K562 (cell line): ENCODE results near the gene GLT6D1. TPM values are rescaled to one million over a fixed set of nuclear protein-coding genes. Genes with fewer than 3 reads are reported as not detected.

Experiments used
- ATAC-seq: fragments of 200-7000 bp; cut with Tn5 transposase; 3 replicates; pipeline ENCODE4 v1.9.1; 2020; ENCODE audit warnings: moderate library complexity
- BruUV-seq: library from RNA; stranded (reverse); fragments of 400-500 nt; replicated peaks from 2 replicates; lab custom pipeline; 2021; lab: Mats Ljungman, UMichigan
- CTCF ChIA-PET: fragments of 300-600 bp; formaldehyde crosslinking; extraction: SDS; loops from one replicate; lab custom pipeline; 2021; ENCODE audit warnings: low intra/inter-chr PET ratio; lab: Yijun Ruan, JAX
- POLR2A ChIA-PET: fragments of 300-600, 350-650 bp; sonication (Branson Sonifier 250); formaldehyde crosslinking; extraction: SDS; loops from one replicate; lab custom pipeline; 2021; ENCODE audit warnings: antibody characterized with exemption, inconsistent platforms; lab: Yijun Ruan, JAX
- DNase-seq, 4 experiments: peaks; one replicate each; pipeline versions ENCODE4 v3.0.0 to v3.0.0-alpha.2; 2011 to 2018; ENCODE audit warnings: low spot score in 3 of 4, mixed read lengths in 3 of 4; ENCODE audit errors: extremely low read depth in 1 of 4
- FAIRE-seq: peaks from 2 replicates; lab custom pipeline; 2011; peaks lifted over from hg19 to GRCh38; lab: Jason Lieb, UNC
- H2AFZ ChIP-seq: 2 replicates; pipeline ENCODE4 v1.6.0; 2011; ENCODE audit warnings: low read depth, low read length, control low read depth, inconsistent platforms
- H3K27ac ChIP-seq: fragments of 200-600 bp; 3 replicates; pipeline ENCODE4 v1.8.0; 2011; ENCODE audit warnings: low read depth, mild to moderate bottlenecking, control low read depth, inconsistent platforms, low read length, moderate library complexity, mixed read lengths; ENCODE audit errors: extremely low read depth
- H3K27me3 ChIP-seq, 2 experiments: fragments of 300-600 bp in 1 of 2; 2 replicates in 1 of 2; 3 replicates in 1 of 2; pipeline versions ENCODE4 v1.6.0 to v1.8.0; 2011; ENCODE audit warnings: inconsistent platforms in 2 of 2, low read length in 2 of 2, mild to moderate bottlenecking in 1 of 2, mixed read lengths in 1 of 2, moderate library complexity in 1 of 2; ENCODE audit not compliant: control insufficient read depth in 2 of 2, insufficient read depth in 2 of 2
- H3K36me3 ChIP-seq: fragments of 300-600 bp; 3 replicates; pipeline ENCODE4 v1.8.0; 2011; ENCODE audit warnings: mild to moderate bottlenecking, low read length, inconsistent platforms; ENCODE audit not compliant: control insufficient read depth, insufficient read depth
- H3K4me1 ChIP-seq, 2 experiments: fragments of 200-600 bp in 1 of 2; replicated peaks in 1 of 2; 2 replicates in 1 of 2; 3 replicates in 1 of 2; pipeline versions ENCODE4 v1.5.1 to v1.8.0; 2011; ENCODE audit warnings: inconsistent platforms in 2 of 2, low read length in 2 of 2, mild to moderate bottlenecking in 1 of 2, mixed read lengths in 1 of 2, moderate library complexity in 1 of 2; ENCODE audit not compliant: control insufficient read depth in 2 of 2, insufficient read depth in 2 of 2
- H3K4me2 ChIP-seq: 2 replicates; pipeline ENCODE4 v1.6.1; 2011; ENCODE audit warnings: low read length, control low read depth, inconsistent platforms, mixed read lengths; ENCODE audit not compliant: insufficient read depth
- H3K4me3 ChIP-seq: fragments of 200-600 bp; sonication (generic), shearing (Covaris generic); 2 replicates; pipeline ENCODE4 v1.5.1; 2016; ENCODE audit warnings: control low read depth, inconsistent platforms
- H3K79me2 ChIP-seq: fragments of 200-600 bp; 3 replicates; pipeline ENCODE4 v1.8.0; 2011; ENCODE audit warnings: low read length, inconsistent platforms; ENCODE audit not compliant: control insufficient read depth, insufficient read depth
- H3K9ac ChIP-seq, 2 experiments: 2 replicates each; pipeline versions ENCODE4 v1.6.0 to v1.6.1; 2011; ENCODE audit warnings: low read depth in 2 of 2, low read length in 2 of 2, control low read depth in 1 of 2, inconsistent platforms in 1 of 2, mild to moderate bottlenecking in 1 of 2, mixed read lengths in 1 of 2; ENCODE audit not compliant: insufficient read depth in 1 of 2
- H3K9me1 ChIP-seq: one replicate; pipeline ENCODE4 v1.6.0; 2011; ENCODE audit warnings: inconsistent platforms, mild to moderate bottlenecking, low read length, moderate library complexity; ENCODE audit not compliant: control insufficient read depth, insufficient read depth
- H3K9me3 ChIP-seq: replicated peaks from 2 replicates; pipeline ENCODE4 v1.5.1; 2011; ENCODE audit warnings: low read depth, low read length, inconsistent platforms; ENCODE audit not compliant: control insufficient read depth, insufficient read depth
- H4K20me1 ChIP-seq: replicated peaks from 2 replicates; pipeline ENCODE4 v1.6.1; 2011; ENCODE audit warnings: low read length, inconsistent platforms, mixed read lengths; ENCODE audit not compliant: control insufficient read depth, insufficient read depth
- CEBPG ChIP-seq, 3 experiments: fragments of 200-800 bp in 1 of 3; sonication (Bioruptor generic) in 1 of 3; sonication (generic) in 1 of 3; formaldehyde crosslinking in 1 of 3; IDR thresholded peaks in 2 of 3; conservative IDR thresholded peaks in 1 of 3; 2 replicates each; pipeline versions ENCODE4 v1.6.1 to v1.8.0; 2016 to 2022; ENCODE audit warnings: missing compliant biosample characterization in 2 of 3, missing genetic modification characterization in 2 of 3, mild to moderate bottlenecking in 1 of 3, missing genetic modification reagents in 1 of 3
- EHMT2 ChIP-seq: fragments of 450-650 bp; IDR thresholded peaks from 2 replicates; pipeline ENCODE4 v1.6.1; 2018; ENCODE audit warnings: antibody characterized with exemption
- HDAC2 ChIP-seq: fragments of 450-650 bp; IDR thresholded peaks from 2 replicates; pipeline ENCODE4 v1.6.1; 2016; ENCODE audit warnings: mild to moderate bottlenecking
- MEF2A ChIP-seq: IDR thresholded peaks from 2 replicates; pipeline ENCODE4 v1.6.1; 2011; ENCODE audit warnings: low read depth, mild to moderate bottlenecking, low read length, moderate library complexity; ENCODE audit not compliant: control insufficient read depth
- TBL1XR1 ChIP-seq, 2 experiments: IDR thresholded peaks; 2 replicates each; pipeline ENCODE4 v1.6.1; 2012; ENCODE audit warnings: improper control_type of control experiment in 2 of 2, low read length in 2 of 2, mild to moderate bottlenecking in 1 of 2
- ZNF23 ChIP-seq: fragments of 250-450 bp; sonication (Bioruptor Pico); IDR thresholded peaks from 2 replicates; pipeline ENCODE4 v1.4.0; 2020; ENCODE audit warnings: mild to moderate bottlenecking
- WGBS: fragments of 100-300 bp; shearing (Covaris generic); methylation state at CpG from one replicate; pipeline ENCODE4 v1.1.6; 2016; ENCODE audit warnings: low coverage, mixed read lengths; ENCODE audit not compliant: insufficient coverage; ENCODE audit errors: missing lambda C conversion rate; 5-methylcytosine and 5-hydroxymethylcytosine counted together
- in situ Hi-C: fragments of 300-500 bp; cut with MboI; formaldehyde crosslinking; loops from 4 replicates; pipeline ENCODE4 v1.15.0; 2018; ENCODE audit warnings: inconsistent platforms, mixed read lengths
- intact Hi-C: fragments of 100-400 bp; cut with micrococcal nuclease; formaldehyde crosslinking; loops from 2 replicates; pipeline ENCODE4 v1.14.2; 2022
- polyA plus RNA-seq, 8 experiments: library from polyadenylated mRNA; depleted of rRNA in 4 of 8; stranded (reverse) in 5 of 8; unstranded in 3 of 8; fragments of >200 nt; fragmentation: Nextera tagmentation in 2 of 8; fragmentation: Illumina TruSeq in 1 of 8; extraction: Ambion mirVana in 2 of 8; extraction: Trizol in 1 of 8; gene quantifications; 2 replicates each; pipeline versions ENCODE4 v1.2.1 to v1.2.3, GENCODE V29; 2011 to 2014; ENCODE audit warnings: inconsistent platforms in 1 of 8, missing spikeins in 1 of 8
- total RNA-seq, 7 experiments: library from RNA; depleted of rRNA in 6 of 7; stranded (reverse); fragments of >200 nt in 6 of 7; fragmentation: Illumina TruSeq in 2 of 7; extraction: Trizol in 2 of 7; gene quantifications; 2 replicates each; pipeline versions ENCODE4 v1.2.1 to v1.2.3, GENCODE V29; 2011 to 2021; ENCODE audit warnings: low replicate concordance in 1 of 7

Gene GLT6D1
- total and polyA plus RNA-seq, 9 of the 15 experiments (the other 6 are each of a cell fraction or from before 2014, with no cell fraction given), result not detected

- peaks cover 49 to 86% of the 10 kb centered on the region in 2 experiments for H3K27me3 ChIP-seq
Measured at GRCh38 chr9:135661816-135662560, 22.6 kb upstream of the GLT6D1 start.

DNA sequence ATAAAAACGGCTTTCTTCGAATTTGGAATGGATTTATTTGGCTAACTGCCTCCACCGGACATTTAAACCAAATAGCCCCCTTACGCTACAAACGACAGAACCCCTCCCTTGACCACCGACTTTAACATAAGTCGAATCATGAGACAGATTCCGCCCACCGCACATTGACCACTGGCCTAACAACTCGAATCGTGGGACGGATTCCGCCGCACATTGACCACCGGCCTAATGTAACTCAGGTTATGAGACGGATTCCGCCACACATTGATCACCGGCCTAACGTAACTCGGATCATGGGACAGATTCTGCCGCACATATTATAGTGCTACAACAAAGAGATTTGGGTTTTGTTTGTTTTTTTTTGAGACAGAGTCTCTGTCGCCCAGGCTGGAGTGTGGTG lies 21.1 kb upstream of the GLT6D1 start:
- Histone ChIP-seq H3K27me3 (peaks cover 45 to 86% of the 10 kb centered on the region in 2 experiments), H3K9me1 (no peaks in the 10 kb centered on the region), H3K27ac (no peak overlapping the region), H4K20me1 (peaks cover 3% of the 10 kb centered on the region), H3K36me3 (no peaks in the 10 kb centered on the region), H3K4me1 (no peaks in the 10 kb centered on the region), H3K79me2 (no peaks in the 10 kb centered on the region), H3K9me3 (no peaks in the 10 kb centered on the region), H3K9ac (no peak overlapping the region), H2AFZ (no peak overlapping the region), H3K4me3 (no peak overlapping the region), H3K4me2 (no peak overlapping the region)
- no TSS peak for BruUV-seq
- TF ChIP-seq EHMT2 (no peak), MEF2A (no peak), TBL1XR1 (IDR thresholded peaks at IDR 0.05; ENCODE audit: low read length in 2 of 2) (no peak)
- ATAC-seq (no peak), FAIRE-seq (no peak), DNase-seq (no peak)
- POLR2A ChIA-PET, result interaction anchor here (0.6 kb wide), 1 partner anchor 538 kb away, joined by 3 read pairs; no protein-coding TSS in a partner anchor
- intact Hi-C loops, result no loop called here
- 32% methylated on average over 22 of the region's 22 CpGs for WGBS
- CTCF ChIA-PET, result no interaction called here
- in situ Hi-C loops, result no loop called here

More at GRCh38 chr9:135661816-135662560, 22.6 kb upstream of the GLT6D1 start:
- Histone ChIP-seq H3K9me1 (no peaks in the 10 kb centered on the region), H3K9me3 (no peaks in the 10 kb centered on the region), H4K20me1 (peaks cover 7% of the 10 kb centered on the region), H3K36me3 (no peaks in the 10 kb centered on the region), H3K4me2 (no peak overlapping the region), H3K4me1 (no peaks in the 10 kb centered on the region), H2AFZ (no peak overlapping the region), H3K4me3 (no peak overlapping the region), H3K9ac (no peak overlapping the region), H3K27ac (no peak overlapping the region), H3K79me2 (no peaks in the 10 kb centered on the region)
- in situ Hi-C loops, result no loop called here
- no TSS peak for BruUV-seq
- 2% methylated on average over 17 of the region's 19 CpGs for WGBS
- no peak for TF ChIP-seq HDAC2
- TF ChIP-seq ZNF23, result no peak
- TF ChIP-seq CEBPG (CRISPR knock-in tag; IDR thresholded peaks at IDR 0.05), result no peak
- TF ChIP-seq CEBPG (tag; conservative IDR thresholded peaks at IDR 0.05 in 1 of 2, IDR thresholded peaks at IDR 0.05 in 1 of 2), result no peak
- CTCF ChIA-PET, result no interaction called here
- ATAC-seq (no peak), DNase-seq (no peak), FAIRE-seq (no peak)
- intact Hi-C loops, result no loop called here
- POLR2A ChIA-PET, result no interaction called here
